GM18873 (cell line): ENCODE measurements around the gene BICRA.

Experiments
- ATAC-seq: cut with Tn5 transposase; IDR thresholded peaks from one replicate; pipeline ENCODE4 v1.9.1; 2021; ENCODE audit warnings: mild to moderate bottlenecking, moderate library complexity, moderate number of reproducible peaks; ENCODE audit not compliant: unreplicated experiment, low FRiP score

The BICRA gene

DNA sequence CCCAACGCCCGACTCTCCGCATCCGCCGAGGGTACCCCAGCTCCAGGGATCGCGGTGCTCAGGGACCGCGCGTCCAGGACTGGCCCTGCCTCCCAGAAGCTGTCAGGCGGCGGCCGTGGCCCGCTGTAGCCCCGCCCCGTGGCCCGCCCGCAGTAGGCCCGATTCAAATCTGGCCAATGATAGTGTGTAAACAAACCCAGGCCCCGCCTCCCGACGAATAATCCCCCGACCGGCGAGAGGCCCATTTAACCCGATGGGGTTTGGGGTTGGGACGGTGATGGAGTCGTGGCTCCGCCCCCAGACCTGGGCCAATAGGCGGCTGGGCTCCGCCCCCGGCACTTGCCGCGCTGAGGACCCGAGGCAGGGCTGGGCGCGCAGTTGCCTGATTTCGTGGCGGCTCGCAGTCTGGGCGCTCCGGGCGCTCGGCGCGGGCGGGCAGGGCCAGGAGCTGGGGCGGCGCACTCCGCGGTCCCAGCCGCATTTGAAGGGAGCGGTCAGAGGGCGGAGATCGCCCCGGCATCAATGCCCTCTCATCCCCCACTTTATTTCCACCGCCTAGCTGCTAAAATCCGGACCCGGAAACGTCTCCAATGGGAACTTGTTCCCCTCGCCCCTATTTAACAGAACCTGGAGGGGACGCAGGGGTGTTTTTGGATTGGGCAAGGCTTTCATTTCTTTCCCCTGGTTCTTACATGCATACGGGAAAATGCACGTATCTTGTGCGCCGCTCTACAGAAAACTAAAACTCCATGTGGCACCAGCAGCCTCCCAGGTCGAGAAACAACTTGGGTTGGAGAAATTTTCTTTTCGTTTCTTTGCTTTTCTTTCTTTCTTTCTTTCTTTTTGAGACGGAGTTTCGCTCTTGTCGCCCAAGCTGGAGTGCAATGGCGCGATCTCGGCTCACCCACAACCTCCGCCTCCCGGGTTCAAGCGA is 8.4 kb upstream of the BICRA start:
- peak; percentile 87 for ATAC-seq

DNA sequence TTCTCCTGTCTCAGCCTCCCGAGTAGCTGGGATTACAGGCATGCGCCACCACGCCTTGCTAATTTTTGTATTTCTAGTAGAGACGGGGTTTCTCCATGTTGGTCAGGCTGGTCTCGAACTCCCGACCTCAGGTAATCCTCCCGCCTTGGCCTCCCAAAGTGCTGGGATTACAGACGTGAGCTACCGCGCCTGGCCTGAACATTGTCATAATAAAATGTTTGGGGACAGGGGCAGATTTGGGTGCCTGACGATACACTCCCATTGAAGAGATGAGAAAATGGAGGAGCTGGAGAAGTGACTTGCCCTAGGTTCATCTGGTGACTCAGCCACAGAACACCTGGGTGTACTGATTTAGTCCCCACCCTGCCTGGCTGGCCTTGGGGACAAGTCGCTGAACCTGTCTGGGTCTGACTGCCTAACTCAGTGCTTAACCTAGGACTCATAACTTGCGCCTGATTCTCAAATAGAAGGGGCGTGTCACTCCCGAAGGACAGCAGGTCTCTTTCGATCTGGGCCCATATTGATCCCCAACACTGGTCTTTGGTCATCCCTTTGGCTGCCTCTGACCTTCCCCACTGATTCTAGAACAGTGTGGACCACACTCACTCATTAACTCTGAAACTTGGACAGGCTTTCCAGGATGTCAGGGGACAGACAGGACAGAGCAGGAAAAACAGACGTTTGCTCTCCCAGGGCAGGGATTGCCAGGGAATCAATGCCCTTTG is 7.6 kb upstream of the BICRA start:
- ATAC-seq = no peak

DNA sequence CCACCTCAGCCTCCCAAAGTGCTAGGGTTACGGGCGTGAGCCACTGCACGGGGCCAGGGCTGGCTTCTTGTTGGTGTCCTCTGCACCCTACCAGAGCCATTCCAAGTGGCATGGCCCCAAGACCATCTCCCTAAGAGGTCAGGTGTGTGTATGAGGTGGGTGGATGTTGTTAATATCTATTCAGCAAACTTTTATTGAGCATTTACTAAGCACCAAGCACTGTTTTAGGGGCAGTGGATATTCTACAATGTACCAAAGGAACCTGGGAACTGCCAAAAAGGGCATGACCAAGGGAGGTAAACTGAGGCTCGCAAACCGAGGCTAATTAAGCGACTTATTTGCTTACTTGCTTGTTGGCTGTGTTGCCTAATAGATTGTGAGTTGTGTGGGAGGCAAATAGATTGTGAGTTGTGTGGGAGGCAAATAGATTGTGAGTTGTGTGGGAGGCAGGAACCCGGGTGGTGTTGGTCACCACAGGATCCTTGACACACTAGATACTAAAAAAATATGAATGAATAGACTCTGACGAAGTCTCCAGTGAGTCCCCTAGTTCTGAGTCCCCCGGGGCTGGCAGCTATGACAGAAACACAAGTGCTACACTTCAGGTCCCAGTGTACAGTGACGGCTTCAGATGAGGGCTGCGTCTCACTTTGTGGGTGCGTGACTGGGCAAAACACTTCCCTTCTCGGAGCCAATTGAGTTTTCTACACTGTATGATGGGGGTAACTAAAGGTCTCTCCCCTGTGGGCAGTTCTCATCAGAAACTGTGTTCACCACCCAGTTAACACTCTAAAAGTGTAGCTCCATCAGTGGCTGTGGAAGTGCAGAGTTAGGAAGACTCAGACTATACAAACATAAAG is 5.0 kb upstream of the BICRA start:
- no peak for ATAC-seq

DNA sequence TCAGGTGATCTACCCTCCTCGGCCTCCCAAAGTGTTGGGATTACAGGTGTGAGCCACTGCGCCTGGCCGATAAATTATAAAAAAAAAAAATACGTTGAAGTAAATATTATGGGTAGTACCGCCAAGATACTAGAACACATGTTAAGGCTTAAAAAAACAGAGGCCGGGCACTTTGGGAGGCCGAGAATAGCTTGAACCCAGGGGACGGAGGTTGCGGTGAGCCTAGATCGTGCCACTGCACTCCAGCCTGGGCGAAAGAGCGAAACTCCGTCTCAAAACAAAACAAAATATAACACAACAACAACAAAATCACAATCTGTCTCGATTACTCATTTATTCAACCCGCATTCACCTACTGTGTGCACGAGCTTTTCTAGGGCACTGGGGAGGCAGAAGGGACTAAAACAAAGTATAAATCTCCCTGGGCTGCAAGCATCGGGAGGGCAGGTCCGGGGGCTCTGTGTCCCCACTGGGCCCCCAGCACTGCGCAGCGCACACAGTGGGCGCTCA is 1.3 kb upstream of the BICRA start:
- no peak for ATAC-seq

DNA sequence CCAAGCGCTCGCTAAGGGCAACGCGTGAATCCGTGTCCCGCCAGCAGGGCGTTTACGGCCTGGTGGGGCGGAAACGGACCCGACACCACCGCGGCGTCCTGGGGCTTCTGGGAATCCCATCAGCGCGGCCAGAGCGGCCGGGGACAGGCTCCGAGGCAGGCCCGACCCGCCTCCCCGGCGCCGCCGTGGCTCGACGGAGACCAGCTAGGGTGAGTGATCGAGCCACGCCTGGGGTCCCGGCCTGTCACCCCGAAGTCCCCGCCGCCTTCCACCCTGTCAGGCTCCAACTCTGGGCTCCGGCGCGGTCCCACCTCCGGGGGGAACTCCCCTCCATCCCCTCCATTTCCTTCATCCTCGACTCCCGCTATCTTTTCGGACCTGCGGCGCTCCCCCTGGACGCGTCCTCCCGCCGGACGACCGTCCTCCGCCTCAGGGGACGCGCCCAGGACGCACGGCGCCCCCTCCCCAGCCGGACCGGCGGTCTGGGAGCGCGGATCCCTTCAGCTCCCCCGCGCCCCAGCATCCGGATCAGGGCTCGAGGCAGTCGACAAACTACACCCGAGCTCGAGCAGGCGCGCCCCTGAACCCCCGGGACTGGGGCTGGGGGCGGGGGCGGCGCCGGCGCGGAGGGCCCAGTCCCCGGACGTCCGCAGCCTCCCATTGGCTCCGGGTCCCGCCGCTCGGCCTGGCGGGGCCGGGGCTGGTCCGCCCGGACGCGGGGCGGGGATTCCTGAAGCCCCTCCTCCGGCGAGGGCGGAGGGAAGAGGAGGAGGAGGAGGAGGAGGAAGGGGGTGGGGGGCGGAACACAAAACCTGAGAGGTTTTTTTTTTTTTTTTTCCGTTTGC is 638 bp upstream of the BICRA start:
- peak; percentile 41 for ATAC-seq

DNA sequence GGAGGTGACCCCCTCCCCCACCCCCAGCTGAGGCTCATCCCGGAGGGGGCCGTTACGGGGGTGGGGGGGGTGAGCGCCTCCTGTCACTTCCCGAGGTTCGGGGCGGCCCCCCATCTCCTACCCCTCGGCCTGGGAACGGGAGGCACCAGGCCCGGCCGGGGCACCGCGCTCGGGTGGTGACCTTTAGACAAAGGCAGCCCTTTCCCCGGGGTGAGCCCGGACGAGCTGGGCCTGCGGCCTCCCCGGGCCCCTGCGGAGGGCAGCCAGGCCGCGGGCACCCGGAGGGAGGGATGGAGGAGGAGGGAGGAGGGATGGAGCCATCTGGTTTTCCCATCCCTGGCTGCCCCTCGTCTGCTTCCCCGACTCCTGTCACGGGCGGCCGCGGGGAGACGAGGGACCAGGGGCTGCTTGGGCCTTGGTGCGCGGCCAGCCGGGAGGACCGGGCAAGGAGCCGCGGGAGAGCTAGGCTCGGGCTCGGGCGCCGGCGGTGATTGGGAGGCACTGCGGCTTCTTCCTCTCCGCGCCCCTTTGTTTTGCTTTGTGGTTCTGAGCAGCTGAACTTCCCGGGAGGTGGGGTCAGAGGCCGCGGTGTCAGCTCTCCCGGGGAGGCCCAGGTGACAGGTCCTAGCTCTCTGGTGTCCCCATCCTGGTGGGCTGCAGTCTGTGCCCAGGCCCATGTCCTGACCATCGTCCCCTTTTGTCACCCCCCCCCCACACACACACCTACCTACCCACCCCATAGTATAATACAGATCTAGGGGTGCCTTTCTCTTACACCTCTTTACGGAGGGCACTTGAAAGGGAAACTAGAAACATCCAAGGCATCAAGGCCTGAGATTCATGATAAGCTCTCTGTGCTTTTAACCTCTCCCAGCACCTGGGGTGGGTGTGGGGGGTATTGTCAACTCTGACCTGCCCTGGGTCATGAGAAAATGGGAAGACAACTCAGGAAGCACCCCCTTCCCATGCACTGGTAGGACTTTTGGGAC is 1.3 kb downstream of the BICRA start:
- ATAC-seq = no peak

DNA sequence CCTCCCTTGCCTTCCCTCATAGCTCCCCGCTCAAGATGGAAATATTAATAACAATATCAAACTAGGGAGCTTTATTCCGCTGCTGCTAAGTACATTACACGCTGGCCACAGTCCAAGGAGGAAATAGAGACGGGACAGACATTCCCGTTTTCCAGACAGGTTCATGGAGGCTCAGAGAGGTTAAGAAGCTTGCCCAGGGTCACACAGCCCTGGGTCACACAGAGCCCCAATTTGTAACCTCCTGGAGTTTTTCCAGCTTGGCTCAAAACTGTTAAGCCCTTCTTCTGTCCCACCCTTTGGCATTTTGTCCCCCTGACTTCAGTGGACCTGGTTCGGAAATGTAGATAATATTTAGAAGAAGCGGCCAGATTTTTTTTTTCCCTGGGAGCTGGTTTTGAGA is 2.0 kb downstream of the BICRA start:
- no peak for ATAC-seq

GRCh38 chr19:47613165-47614020 is 4.5 kb downstream of the BICRA start:
- no peak for ATAC-seq

GRCh38 chr19:47614021-47614295 is 5.0 kb downstream of the BICRA start:
- ATAC-seq = no peak

DNA sequence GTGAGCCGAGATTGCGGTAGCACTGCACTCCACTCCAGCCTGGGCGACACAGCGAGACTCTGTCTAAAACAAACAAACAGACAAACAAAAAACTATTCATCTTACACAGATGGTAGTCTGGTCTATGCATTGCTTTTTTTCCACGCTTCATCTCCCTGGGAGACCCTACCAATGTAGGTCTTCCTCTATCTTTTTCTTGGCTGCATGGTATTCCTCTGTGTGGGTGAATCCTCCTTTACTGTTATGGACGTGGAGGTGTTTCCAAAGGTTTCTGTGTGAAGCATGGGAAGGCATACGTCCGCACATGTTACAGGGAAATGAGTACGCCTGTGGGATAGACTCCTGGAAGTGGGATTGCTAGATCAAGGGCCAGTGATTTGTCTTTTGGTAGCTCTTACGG is 5.6 kb downstream of the BICRA start:
- no peak for ATAC-seq

GRCh38 chr19:47615230-47615629 is 6.3 kb downstream of the BICRA start:
- ATAC-seq = no peak

DNA sequence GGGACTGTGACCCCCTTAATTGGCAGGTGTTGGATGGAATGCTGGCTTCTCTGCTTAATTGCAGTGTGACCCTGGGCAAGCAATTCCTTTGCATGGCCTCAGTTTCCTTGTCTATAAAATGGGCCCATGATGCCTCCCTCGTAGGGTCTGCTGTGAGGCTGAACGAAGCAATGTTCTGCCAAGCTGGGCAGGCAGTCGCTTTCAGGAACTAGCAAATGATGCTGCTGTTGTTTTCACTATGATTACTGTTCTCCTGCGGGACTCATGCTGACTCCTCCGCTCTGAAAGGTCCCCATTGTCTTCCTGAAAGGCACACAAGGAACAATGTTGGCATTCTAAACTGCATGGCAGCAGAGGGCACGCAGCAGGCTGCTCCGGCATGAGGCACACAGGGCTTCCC is 6.8 kb downstream of the BICRA start:
- ATAC-seq = no peak

- no peak for ATAC-seq
These were observed 9.8 kb downstream of the BICRA start for GRCh38 chr19:47618771-47619170.

GRCh38 chr19:47619763-47620162 is 10.8 kb downstream of the BICRA start:
- no peak for ATAC-seq

- ATAC-seq = no peak
These were observed 14.4 kb downstream of the BICRA start for GRCh38 chr19:47623151-47623920.

- ATAC-seq = no peak
These were observed 15.0 kb downstream of the BICRA start for GRCh38 chr19:47623921-47624391.

GRCh38 chr19:47625650-47626049 is 16.7 kb downstream of the BICRA start:
- no peak for ATAC-seq
